Nucleus accumbens (tissue), 56 donors: ENCODE measurements around the gene NAA35.
"Not testable (repeated sequence)": the region's sequence is repeated elsewhere in the genome, so short reads cannot be mapped to it uniquely, and the experiment has no call there.

Source experiments
- DNase-seq, 56 donors: peaks; one replicate each; lab custom pipeline; 2025; lab: John Stamatoyannopoulos, UW

Gene NAA35

GRCh38 chr9:86022687-86023266 lies 81.8 kb downstream of the NAA35 start:
- DNase-seq, result no peak

GRCh38 chr9:86027767-86028166 lies 86.8 kb downstream of the NAA35 start:
- no peak for DNase-seq

GRCh38 chr9:86034863-86035734 lies 94.2 kb downstream of the NAA35 start:
- peak in 1 of 56 donors; percentile 28 for DNase-seq

- DNase-seq, result no peak
These were observed 95.0 kb downstream of the NAA35 start for GRCh38 chr9:86035827-86036440.

- DNase-seq, result no peak
These were observed 95.6 kb downstream of the NAA35 start for GRCh38 chr9:86036555-86036954.

GRCh38 chr9:86039991-86040860 lies 99.3 kb downstream of the NAA35 start:
- no peak for DNase-seq

- DNase-seq, result no peak
These were observed 99.9 kb downstream of the NAA35 start for GRCh38 chr9:86040861-86041155.

- DNase-seq, result no peak
These were observed 100.4 kb downstream of the NAA35 start for GRCh38 chr9:86041311-86041741.

- no peak for DNase-seq
These were observed 101.4 kb downstream of the NAA35 start for GRCh38 chr9:86042199-86042978.

GRCh38 chr9:86043586-86043985 lies 102.6 kb downstream of the NAA35 start:
- DNase-seq, result no peak

GRCh38 chr9:86043999-86044398 lies 103.1 kb downstream of the NAA35 start:
- no peak for DNase-seq

GRCh38 chr9:86045654-86046053 lies 104.7 kb downstream of the NAA35 start:
- no peak for DNase-seq

GRCh38 chr9:86046071-86046636 lies 105.2 kb downstream of the NAA35 start:
- no peak for DNase-seq

GRCh38 chr9:86046930-86047341 lies 106.0 kb downstream of the NAA35 start:
- peak in 1 of 56 donors; percentile 18 for DNase-seq

- no peak for DNase-seq
These were observed 106.4 kb downstream of the NAA35 start for GRCh38 chr9:86047361-86047760.

GRCh38 chr9:86048018-86048742 lies 107.2 kb downstream of the NAA35 start:
- DNase-seq, result not testable (repeated sequence)

GRCh38 chr9:86052556-86053468 lies 111.9 kb downstream of the NAA35 start:
- no peak for DNase-seq

GRCh38 chr9:86054695-86055094 lies 113.7 kb downstream of the NAA35 start:
- no peak for DNase-seq
